ENCODE measurements around the gene KRTAP21-1.

GRCh38 chr21:30710499-30710898 lies 44.7 kb downstream of the KRTAP21-1 start:
- TF ChIP-seq, protein P1, sequence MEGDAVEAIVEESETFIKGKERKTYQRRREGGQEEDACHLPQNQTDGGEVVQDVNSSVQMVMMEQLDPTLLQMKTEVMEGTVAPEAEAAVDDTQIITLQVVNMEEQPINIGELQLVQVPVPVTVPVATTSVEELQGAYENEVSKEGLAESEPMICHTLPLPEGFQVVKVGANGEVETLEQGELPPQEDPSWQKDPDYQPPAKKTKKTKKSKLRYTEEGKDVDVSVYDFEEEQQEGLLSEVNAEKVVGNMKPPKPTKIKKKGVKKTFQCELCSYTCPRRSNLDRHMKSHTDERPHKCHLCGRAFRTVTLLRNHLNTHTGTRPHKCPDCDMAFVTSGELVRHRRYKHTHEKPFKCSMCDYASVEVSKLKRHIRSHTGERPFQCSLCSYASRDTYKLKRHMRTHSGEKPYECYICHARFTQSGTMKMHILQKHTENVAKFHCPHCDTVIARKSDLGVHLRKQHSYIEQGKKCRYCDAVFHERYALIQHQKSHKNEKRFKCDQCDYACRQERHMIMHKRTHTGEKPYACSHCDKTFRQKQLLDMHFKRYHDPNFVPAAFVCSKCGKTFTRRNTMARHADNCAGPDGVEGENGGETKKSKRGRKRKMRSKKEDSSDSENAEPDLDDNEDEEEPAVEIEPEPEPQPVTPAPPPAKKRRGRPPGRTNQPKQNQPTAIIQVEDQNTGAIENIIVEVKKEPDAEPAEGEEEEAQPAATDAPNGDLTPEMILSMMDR (IDR thresholded peaks at IDR 0.05), result no peak
- no peak for TF ChIP-seq POLR2A (IDR thresholded peaks at IDR 0.05)

All from body of pancreas (tissue), 4 donors.